HG02973 (cell line): ENCODE results near the gene AQP7.
A peak's percentile ranks its signal among the peaks of the same experiment; 100 is the strongest.
"Not testable (repeated sequence)": the region's sequence is repeated elsewhere in the genome, so short reads cannot be mapped to it uniquely, and the experiment has no call there.

Experiments used
- ATAC-seq: cut with Tn5 transposase; IDR thresholded peaks from one replicate; pipeline ENCODE4 v1.9.1; 2021; ENCODE audit warnings: moderate library complexity; ENCODE audit not compliant: unreplicated experiment

AQP7 gene

DNA sequence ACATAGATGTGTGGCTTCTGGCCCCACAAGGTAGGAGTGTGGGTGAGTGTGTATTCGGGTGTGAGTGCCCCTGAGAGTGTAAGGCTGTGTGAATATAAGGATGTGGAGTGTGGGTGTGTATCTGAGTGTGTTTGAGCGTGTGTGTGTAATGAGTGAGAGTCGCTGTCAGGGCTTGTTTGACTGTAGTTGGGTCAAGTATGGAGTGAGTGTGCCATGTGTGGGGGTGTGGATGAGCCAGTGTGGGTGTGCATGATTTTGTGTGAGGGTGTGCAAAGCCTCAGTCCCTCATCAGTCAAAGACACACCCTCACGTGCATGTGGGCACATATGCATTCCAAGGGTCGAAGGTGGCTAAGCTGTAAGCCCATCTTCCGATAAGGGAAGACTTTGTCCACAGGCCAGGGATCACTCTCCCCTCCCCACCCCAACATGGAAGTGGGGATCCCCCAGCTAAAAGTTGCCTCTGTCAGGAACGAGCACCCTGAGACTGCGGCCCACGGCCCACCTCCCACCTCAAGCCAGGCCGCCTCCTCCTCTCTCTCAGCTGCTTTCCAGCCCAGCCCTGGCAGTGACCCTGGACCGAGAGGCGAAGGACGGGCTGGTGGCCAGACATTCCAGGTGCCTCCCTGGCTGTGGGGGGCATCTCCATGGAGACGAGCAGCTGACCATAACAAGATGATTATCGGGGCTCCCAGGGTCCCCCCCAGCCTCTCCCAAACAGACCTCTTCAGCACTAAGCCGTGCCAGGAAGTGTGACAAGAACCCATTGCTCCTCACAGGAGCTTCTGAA is 32.1 kb upstream of the AQP7 start:
- no peak for ATAC-seq

DNA sequence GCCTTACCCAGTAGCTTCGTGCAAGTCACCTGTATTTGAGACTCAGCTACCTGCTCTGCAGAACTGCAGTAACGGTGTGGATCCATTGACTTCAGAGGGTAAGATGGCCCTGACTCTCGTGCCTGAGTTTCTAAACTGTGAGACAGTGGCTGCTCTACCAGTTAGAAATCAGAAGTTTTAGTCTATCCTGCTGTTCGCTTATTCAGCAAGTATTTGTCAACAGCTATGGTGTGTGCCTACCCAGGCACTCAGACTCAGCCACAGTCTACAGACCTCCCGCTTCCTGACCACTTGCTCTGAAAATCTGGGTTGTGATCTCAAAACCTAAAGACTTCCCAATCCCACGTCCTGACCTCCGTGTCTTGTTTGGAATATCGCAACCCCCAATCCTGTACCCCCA is 31.5 kb upstream of the AQP7 start:
- ATAC-seq = no peak

DNA sequence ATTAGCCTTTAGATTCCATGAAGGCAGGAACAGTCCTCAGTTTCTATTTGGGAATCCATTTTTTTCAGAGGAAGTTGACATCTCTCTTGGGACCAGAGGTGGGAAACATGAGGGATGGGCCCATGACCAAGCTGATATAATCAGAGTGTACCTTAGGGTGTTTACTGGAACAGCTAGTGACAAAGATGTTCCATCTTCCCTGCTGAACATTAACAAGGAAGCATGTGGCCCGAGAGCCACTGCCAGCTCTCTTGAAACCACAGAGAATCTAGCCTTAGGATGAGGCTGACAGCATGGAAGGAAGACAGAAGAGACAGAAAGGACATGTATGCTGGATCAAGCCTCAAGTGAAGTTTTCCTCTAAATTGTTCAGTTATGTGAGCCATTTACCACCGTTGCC is 29.1 kb upstream of the AQP7 start:
- no peak for ATAC-seq

DNA sequence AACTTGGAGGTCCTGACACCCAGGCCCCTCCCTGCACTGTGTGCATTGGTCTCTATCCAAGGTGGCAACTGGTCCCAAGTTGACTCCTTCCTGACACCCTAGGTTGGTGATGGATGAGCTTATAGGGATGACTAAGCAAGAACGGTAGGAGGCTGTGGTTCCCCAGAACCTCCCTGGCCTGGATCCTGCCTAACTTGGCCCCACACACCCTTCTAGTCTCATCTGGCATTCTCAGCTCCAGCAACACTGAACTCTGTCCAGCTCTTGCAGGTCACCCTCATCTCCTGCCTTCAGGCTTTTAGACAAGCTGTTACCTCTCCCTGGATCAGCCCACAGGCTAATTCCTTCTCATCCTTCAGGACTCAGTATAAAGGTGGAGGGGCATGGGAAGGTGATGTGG is 28.6 kb upstream of the AQP7 start:
- ATAC-seq = no peak

DNA sequence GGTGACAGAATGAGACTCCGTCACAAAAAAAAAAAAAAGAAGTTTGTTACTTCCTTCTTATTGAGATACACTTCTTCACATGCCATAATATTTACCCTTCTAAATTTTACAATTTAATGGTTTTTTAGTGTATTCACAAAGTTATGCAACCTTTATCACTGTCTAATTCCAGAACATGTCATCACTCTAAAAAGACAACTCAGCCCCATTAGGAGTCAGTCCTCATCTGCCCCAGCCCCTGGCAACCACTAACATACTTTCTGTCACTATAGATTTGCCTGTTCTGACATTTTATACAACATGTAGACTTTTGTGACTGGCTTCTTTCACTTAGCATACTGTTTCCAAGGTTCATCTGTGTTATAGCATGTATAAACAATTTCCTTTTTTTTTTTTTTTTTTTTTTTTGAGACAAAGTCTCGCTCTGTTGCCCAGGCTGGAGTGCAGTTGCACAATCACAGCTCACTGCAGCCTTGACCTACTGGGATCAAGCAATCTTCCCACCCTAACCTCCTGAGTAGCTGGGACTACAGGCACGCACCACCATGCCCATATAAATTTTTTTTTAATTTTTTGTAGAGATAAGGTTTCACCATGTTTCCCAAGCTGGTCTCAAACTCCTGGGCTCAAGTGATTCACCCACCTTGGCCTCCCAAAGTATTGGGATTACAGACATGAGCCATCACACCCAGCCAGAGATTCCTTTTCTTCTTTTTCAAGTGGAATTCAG is 27.1 kb upstream of the AQP7 start:
- no peak for ATAC-seq

DNA sequence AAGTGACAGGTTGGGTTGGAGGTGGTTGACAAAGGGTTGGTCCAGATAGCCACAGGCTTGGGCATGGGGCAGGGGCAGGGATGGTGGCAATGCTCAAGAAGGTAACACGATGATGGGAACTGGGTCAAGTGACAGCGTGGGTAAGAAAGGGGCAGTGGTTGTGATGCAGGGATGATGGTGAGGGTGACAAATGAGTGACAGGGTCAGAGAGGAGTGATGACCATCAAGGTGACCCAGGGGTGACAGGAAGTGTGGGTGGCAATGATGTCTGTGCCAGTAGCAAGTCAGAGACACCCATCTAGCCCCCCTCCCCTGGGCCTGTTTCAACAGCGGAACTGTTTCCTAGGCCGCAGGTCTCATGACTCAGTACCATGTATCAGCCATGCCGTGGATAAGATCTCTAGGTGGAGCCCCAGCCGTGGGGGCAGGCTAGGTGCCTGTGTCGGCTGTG is 24.5 kb upstream of the AQP7 start:
- no peak for ATAC-seq

DNA sequence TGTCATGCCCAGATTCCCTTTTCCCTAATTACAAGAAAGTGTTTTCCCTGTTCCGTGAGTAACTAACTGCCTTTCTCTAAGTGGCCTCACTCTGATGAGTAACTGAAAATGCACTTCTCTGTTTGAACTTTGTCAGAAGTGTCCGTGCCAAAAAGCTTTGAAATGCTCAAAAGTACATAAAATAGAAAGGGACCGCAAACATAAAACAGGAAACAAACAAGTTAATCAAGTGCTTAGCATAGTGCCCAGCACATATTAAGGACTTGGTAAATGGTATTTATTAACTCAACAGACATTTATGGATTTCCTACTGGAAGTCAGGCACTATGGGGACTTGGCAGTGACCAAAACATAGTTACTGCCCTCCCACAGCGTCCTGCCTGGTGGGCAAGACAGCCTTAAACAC is 22.8 kb upstream of the AQP7 start:
- no peak for ATAC-seq

DNA sequence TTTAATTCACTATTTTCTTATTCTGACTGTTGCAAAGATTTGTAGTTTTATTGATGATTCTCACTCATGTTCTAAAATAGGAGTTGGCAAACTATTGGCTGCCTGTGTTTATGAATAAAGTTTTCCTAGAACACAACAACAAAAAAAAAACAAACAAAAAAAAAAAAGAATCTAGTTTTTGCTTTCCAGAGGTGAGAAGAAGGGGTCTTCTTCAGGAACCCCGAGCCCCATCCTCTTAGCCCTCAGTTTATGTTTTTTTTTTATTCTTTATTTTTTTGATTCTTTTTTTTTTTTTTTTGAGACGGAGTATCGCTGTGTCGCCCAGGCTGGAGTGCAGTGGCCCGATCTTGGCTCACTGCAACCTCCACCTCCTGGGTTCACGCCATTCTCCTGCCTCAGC is 22.1 kb upstream of the AQP7 start:
- ATAC-seq = not testable (repeated sequence)

DNA sequence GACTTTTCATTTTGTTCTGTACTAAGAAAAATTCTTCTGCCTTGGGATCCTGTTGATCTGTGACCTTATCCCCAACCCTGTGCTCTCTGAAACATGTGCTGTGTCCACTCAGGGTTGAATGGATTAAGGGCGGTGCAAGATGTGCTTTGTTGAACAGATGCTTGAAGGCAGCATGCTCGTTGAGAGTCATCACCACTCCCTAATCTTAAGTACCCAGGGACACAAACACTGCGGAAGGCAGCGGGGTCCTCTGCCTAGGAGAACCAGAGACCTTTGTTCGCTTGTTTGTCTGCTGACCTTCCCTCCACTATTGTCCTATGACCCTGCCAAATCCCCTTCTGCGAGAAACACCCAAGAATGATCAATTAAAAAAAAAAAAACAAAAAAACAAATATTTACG is 21.7 kb upstream of the AQP7 start:
- ATAC-seq = not testable (repeated sequence)

DNA sequence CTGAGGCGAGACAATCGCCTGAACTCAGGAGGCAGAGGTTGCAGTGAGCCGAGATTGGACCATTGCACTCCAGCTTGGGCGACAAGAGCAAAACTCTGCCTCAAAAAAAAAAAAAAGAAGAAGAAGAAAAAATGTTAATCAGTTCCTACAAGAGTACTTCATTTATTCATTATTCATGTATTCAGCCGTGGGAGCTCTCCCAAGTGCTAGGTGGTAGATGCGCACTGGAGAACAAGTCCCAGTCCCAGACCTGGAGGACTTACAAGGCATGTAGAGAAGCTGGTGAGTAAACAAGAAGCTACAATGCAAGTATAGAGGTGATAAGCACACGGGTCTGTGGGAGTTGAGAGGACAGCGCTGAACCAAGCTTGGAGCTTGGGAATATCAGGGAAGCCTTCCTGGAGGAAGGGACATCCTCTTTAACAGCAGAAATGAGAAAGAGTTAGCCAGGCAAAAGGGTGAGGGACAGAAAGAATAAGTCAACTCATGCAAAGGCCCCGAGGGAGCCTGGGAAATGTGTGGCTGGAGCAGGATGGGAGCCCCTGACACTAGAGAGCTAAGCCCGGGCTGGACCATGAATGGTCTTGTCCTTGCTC is 17.4 kb upstream of the AQP7 start:
- ATAC-seq = no peak

DNA sequence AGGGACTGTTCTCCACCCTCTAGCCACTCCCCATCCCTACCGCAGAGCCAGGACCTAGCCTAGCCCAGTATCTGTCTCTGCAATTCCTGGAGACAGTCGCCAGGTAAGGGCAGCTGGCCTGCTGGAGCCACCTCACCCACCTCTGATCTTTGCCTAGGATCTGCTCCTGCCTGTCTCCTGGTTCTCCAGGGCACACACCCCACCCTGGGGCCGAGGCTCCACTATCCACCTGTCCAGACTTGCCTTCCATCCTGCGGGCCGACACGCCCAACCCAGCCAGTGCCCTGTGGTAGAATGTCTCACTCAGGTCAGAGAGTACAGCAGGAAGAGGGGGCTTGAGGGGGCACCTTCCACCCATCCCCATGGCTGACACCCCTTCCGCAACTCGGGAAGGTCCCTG is 15.7 kb upstream of the AQP7 start:
- no peak for ATAC-seq

DNA sequence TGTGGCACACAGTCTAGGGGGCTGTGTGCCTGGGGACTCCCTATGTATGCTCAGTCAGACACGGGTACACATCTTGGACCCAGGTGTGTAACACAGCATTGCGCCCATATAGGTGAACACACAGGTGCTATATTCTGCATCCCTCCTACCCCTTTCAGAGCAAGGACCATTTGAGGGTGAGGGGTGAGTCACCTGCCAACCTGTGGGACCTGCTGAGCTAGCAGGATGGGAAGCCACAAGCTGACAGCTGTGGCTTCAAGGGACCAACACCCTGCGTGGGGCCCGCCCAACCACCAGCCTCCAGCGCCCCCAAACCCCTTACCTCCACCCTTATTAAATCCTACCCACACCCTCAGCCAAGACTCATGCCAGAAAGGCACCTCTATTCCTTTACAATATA is 14.6 kb upstream of the AQP7 start:
- no peak for ATAC-seq

DNA sequence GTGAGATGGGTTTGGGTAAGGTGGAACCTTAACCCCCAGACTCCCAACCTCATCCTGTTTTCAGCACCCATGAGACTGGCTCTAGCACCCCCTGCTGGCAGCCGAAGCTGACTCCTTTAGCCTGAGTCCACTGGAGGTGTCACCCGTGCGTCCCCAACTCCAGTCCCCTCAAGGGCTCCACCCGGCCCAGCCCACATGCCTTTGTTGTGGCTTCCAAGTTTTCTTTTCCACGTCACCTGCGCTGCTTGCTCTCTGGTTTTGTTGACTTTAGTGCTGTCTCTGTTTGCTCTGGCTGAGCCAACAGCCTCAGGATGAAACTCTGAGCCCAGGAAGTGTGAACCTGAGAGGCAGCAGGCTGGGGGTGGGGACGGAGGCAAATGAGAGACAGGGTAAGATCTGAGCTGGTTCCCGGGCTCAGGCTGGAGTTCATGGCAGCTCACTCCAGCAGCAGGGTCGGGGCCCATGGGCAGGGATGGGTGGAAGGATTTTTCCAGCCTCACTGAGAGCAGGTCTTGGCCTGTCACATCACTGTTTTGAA is 13.2 kb upstream of the AQP7 start:
- peak; percentile 56 for ATAC-seq

DNA sequence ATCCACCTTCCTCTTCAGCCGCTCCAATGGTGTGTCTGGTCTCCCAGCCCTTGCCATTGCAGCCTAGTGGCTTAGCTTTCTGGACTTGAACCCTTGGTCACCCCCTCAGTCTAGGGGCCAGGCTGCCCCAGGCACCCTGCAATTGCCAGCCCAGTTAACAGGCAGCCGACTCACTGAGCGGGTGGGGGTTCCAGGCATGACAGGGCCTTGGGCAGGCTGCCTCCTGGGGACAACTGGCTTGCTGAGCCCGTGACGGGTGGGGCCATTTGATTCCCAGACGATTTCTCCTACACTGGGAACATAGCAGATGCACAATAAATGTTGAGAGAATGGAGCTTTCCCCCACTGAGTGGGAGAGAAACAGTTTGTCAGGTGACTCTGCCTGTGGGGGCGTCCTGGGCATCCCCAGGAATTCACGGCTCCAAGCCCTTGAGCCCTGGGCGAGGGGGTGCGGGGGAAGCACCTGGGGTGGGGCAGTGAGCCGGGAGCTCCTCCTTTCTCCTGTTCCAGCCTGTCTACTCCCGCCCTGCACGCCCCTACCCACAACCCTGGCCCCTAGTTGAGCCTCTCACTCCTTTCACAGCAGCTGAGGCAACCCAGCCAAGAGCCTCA is 12.6 kb upstream of the AQP7 start:
- ATAC-seq = no peak

DNA sequence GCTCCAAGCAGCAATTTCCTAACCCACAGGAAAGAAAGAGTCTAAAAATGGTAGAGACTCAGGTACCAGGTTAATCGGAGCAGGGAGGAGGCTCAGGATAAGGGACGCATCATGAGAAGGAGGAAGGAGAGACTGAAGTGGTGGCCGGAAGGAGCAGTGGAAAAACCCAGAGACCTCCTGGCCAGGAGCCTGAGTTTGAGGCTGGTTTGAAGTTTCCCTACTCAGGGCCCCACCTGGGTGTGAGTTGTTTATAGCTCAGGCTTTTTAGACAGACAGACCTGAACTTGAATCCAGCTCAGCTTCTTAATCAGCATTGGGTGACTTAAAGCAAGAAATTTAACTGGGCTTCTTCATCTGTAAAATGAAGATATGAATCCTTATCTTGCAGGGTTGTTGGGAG is 11.9 kb upstream of the AQP7 start:
- ATAC-seq = no peak

DNA sequence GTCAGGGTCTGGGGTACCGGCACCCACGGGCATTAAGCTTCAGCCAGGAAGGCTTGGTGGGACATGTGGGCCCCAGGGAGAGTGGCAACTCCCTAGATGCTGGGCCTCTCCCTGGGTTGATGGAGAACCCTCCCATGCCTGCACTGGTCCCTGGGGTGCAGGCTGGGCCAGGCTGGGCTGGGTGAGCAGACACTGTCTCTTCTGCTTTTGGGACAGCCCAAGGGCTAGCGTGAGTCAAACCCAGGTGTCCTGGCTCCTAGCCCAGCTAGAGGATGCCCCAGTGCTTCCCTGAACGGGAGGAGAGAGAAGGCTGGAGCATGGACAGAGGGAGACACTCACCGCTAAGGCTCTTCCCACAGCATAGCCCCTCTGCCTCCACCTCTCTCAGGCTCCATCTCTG is 5.7 kb upstream of the AQP7 start:
- ATAC-seq = no peak

DNA sequence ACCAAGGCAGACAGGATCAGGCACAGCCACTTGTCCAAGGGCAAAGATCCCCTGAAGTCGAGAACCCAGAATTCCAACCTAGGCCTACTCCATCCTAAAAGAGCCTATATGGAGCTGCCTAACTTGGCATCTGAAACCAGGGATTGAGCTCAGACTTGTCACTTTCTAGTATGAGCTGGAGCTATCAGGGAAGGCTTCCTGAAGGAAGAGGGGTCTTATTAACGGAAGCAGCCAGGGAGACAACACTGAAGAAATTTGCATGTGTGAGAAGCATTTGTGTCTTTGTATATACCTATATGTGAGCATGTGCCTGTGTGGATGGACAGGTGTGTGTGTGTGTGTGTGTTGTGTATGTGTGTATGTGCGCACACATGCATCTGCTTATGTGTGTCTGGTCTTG is 4.7 kb upstream of the AQP7 start:
- no peak for ATAC-seq

DNA sequence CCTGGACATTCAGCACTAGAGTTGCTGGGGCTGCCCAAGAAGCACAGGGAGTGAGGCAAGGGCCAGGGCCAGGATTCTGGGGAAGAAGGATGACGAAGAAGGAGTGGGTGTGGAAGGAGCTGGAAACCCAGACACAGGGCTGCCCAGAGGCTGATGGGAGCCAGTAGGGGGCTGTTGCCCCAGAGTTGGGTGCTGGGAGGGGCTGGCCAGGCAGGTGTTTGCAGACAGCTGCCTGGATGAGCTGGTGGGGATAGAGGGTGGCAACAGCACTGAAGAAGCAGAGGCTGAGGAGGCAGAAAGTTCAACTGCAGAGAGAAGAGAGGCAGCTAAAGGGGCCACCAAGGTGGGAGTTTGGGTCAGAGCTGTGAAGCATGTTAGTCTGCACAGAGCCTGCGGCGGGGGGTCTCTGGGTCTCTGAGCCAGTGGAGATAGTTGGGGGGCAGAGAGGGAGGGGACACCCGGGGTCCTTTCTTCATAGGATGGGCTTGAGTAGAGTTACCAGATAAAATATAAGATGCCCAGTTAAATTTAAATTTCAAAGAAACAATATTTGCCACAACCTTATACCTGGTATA is 2.5 kb upstream of the AQP7 start:
- no peak for ATAC-seq

DNA sequence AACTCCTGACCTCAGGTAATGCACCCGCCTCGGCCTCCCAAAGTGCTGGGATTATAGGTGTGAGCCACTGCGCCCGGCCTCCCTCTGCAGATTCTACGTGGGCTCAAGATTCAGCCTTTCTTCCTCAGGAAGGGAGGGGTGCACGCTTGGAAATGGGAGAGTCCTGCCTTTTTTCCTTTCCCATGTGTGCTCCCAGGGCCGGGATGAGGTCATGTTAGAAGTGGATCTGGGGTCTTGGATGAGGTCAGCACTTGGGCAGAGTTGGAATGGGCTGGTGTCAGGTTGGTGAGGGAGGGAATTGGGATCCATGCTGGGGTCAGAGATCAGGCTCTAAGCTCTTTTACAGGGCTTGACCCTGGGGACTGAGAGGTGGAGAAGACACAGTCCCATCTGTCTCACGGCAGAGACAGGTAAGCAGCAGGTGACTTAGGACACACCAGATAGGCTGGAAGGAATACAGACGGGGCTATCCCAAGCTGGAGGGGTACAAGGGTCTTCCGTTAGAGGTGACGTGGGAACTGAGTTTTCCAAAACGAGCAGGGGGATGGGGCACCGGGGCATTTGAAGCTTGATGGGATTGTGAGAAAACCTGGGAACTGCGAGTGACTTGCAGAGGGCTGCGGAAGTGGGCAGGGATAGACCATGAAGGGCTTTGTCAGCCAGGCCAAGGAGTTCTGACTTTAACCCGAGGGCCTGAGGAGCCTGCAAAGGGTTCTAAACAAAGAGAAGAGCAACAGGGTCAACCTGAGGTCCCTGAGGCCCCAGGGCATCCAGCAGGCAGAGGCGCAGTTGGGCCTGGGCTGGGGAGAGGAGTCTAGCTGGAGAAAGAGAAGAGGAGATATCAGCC is 1.8 kb upstream of the AQP7 start:
- ATAC-seq = no peak

DNA sequence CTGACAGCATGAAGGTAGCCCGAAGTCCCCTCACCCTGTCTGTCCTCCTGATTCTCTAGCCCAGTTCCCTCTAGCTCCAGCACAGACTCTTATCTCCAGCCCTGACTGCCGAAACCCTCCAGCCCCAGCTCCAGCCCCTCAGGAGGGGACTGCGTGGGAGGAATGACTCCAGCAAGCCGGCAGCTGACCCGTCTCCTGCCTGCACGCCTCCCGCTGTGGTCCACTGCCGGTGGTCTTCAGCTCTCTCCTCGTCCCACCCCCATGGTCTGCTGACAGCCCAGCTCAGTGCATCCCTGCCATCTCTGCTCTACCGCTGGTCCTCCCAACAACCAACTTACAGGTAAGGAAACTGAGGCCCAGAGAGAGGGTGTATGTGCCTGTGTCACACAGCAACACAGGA is 559 bp downstream of the AQP7 start:
- ATAC-seq = not testable (repeated sequence)
